NB4 (cell line): ENCODE data around the gene COG7.
"Not testable (repeated sequence)": the region's sequence is repeated elsewhere in the genome, so short reads cannot be mapped to it uniquely, and the experiment has no call there.

ENCODE experiments used
- DNase-seq: peaks from one replicate; pipeline ENCODE4 v3.0.0; 2010; ENCODE audit warnings: low read depth
- H3K4me3 ChIP-seq: one replicate; pipeline ENCODE4 v1.5.1; 2011; ENCODE audit warnings: mild to moderate bottlenecking, low read depth, low read length, moderate library complexity
- MYC ChIP-seq: IDR thresholded peaks from 2 replicates; pipeline ENCODE4 v1.6.1; 2011; ENCODE audit warnings: low read depth, low read length
- POLR2A ChIP-seq: IDR thresholded peaks from 2 replicates; pipeline ENCODE4 v1.6.1; 2011; ENCODE audit warnings: mild to moderate bottlenecking; ENCODE audit not compliant: insufficient read length; ENCODE audit errors: extremely low read depth
- TF ChIP-seq, protein P1 (sequence below): IDR thresholded peaks from one replicate; pipeline ENCODE4 v1.5.1; 2012; ENCODE audit warnings: low read depth, low read length
- TF ChIP-seq, protein P2 (sequence below): IDR thresholded peaks from 2 replicates; pipeline ENCODE4 v1.6.1; 2011; ENCODE audit warnings: low read depth, low read length

The COG7 gene

DNA sequence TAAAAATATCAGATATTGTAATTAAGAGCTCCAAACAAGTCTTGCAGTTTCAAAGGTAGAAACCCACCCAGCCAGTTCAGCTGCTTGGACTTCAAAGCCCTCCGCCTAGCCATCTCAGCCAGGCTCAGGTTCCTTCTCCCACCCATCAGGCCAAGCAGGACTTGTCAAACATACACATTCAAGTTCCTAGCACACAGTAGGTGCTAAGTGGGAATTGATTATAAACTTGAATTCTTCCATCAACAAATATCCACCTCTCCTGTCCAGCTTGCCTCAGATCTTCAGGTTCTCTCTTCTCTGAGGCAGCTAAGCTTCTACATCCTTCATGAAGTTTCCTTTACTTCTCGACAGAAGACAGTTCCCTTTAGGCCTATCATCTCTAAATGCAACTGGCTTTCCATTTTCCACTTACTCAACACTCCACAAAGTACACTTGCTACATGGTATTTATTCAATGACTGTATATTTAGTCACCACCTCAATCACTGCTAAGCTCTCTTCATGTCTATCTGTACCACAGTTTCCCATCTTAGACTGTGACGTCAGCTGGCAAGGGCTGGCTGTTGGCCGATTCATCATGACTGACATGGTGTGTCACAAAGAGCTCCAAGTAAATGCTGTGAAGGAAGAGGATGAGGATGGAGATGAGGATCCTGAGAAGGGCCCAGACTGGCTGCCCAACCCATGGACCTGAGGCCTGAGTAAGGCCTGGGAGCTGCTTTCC, 13.3 kb upstream of the COG7 start:
- no peak overlapping the region for H3K4me3 ChIP-seq
- TF ChIP-seq, protein P1, sequence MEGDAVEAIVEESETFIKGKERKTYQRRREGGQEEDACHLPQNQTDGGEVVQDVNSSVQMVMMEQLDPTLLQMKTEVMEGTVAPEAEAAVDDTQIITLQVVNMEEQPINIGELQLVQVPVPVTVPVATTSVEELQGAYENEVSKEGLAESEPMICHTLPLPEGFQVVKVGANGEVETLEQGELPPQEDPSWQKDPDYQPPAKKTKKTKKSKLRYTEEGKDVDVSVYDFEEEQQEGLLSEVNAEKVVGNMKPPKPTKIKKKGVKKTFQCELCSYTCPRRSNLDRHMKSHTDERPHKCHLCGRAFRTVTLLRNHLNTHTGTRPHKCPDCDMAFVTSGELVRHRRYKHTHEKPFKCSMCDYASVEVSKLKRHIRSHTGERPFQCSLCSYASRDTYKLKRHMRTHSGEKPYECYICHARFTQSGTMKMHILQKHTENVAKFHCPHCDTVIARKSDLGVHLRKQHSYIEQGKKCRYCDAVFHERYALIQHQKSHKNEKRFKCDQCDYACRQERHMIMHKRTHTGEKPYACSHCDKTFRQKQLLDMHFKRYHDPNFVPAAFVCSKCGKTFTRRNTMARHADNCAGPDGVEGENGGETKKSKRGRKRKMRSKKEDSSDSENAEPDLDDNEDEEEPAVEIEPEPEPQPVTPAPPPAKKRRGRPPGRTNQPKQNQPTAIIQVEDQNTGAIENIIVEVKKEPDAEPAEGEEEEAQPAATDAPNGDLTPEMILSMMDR = no peak
- TF ChIP-seq, protein P2, sequence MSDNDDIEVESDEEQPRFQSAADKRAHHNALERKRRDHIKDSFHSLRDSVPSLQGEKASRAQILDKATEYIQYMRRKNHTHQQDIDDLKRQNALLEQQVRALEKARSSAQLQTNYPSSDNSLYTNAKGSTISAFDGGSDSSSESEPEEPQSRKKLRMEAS = no peak
- TF ChIP-seq MYC (no peak), POLR2A (no peak)
- DNase-seq = no peak

- TF ChIP-seq, protein P1 = no peak
- TF ChIP-seq MYC (no peak), POLR2A (no peak)
- TF ChIP-seq, protein P2 = no peak
- DNase-seq = no peak
These were observed 12.2 kb upstream of the COG7 start for GRCh38 chr16:23465179-23465578.

GRCh38 chr16:23464196-23464595, 11.2 kb upstream of the COG7 start:
- DNase-seq = no peak
- no peak overlapping the region for H3K4me3 ChIP-seq
- TF ChIP-seq, protein P1 = no peak
- no peak for TF ChIP-seq MYC
- TF ChIP-seq, protein P2 = no peak
- no peak for TF ChIP-seq POLR2A

More at GRCh38 chr16:23465179-23465578, 12.2 kb upstream of the COG7 start:
- H3K4me3 ChIP-seq = no peak overlapping the region

DNA sequence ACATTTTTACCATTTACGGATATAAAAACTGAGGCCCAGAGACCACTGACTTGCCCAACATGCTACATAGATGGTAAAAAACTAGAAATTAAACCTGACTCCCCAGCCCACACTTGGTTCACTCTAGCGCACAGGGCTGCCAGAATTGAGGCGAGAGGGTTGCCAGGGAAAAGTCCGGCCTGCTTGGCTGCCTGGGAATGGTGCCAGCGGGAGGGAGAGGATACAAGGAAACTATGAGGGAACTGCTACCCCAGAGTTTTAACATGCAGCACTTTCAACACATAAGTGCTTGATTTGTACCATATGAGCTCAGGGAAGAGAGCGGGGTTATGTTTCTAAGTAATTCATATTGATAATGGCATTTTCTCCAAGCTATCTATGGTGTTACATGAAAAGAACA, 10.0 kb upstream of the COG7 start:
- DNase-seq, H3K4me3 ChIP-seq: not testable (repeated sequence)

GRCh38 chr16:23453338-23454052, 506 bp upstream of the COG7 start:
- peak overlapping the region; percentile 75 for H3K4me3 ChIP-seq
- no peak for TF ChIP-seq POLR2A
- TF ChIP-seq, protein P1 = no peak
- no peak for TF ChIP-seq MYC
- TF ChIP-seq, protein P2 = no peak
- DNase-seq = no peak

- TF ChIP-seq, protein P2 = no peak
- TF ChIP-seq MYC (no peak), POLR2A (no peak)
- TF ChIP-seq, protein P1 = no peak
- no peak for DNase-seq
- H3K4me3 ChIP-seq = peak overlapping the region; percentile 75
These were observed 793 bp downstream of the COG7 start for GRCh38 chr16:23452221-23452571.
